Measurements from ENCODE around the gene PDYN.

PDYN gene

DNA sequence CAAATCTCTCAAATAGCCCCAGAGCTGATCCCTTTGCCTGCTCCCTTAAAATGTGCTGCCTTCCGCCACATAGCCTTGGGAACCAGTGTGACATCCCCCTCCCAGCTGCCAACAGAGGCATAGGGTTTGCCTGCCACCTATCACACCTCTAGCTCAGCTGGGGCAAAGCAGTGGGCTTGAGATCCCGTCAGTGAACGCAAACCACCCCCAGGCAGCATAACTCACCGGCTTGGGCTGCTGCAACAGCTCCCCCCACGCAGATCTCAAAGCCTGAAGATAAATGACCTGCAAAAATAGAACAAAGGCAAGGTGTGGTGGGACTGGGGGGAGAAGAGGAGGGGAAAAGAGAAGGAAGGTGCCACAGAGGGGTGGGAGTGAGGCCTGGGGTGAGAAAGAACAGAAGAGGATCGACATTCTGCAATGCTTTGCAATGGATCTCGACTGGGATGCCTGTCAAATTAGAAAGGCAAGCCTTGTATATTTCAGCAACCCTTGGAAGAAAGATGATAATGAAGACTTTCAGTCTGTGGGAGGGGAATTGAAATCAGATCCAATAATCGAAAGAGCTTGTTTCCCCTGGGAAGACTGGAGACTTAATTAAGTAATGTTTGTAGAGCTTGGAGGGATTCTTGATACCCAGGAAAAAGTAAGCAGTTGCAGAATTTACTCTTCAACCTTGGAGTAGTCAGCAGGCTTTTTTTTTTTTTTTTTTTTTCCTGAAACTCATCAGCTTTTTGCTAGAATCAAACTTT lies 1.3 kb downstream of the PDYN start:
- DNase-seq = no peak

DNA sequence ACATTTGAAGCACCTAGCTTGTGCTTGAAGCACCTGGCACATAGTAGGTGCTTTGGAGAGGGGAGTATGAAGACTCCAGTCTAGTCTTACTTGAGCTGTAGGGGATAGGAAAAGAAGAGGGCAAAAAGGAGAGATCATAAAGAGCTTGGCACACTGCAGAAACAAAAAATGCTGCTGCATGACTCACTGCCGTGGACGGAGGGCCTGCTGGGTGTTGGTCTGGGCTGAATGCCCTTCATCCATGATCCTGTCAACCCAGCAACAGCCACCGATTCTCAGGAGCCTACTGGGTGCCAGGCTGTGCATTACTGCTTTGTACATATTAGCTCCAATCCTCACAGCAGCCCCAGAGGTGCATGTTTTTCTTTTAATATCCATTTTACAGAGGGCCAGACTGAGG lies 6.0 kb downstream of the PDYN start:
- no peak for DNase-seq

GRCh38 chr20:1983301-1983700 lies 10.6 kb downstream of the PDYN start:
- peak; percentile 44 for DNase-seq

DNA sequence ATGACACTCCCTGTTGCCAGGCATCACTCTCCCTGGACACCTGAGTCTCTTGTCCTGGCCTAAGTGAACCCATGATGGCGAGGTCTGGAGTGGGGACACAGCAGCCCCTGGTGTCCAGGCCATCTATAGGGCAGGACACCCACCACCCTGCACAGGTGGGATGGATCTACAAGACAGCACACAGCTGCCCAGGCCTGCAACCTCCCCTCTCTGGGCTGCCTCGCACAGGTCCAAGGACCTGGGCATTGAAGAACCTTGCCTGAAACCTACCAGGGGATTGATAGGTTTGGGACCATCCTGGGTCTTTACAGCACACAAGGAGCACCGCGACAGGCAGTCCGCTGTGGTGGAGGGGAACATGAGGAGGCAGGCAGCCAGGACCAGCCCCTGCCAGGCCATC lies 11.2 kb downstream of the PDYN start:
- DNase-seq = no peak

DNA sequence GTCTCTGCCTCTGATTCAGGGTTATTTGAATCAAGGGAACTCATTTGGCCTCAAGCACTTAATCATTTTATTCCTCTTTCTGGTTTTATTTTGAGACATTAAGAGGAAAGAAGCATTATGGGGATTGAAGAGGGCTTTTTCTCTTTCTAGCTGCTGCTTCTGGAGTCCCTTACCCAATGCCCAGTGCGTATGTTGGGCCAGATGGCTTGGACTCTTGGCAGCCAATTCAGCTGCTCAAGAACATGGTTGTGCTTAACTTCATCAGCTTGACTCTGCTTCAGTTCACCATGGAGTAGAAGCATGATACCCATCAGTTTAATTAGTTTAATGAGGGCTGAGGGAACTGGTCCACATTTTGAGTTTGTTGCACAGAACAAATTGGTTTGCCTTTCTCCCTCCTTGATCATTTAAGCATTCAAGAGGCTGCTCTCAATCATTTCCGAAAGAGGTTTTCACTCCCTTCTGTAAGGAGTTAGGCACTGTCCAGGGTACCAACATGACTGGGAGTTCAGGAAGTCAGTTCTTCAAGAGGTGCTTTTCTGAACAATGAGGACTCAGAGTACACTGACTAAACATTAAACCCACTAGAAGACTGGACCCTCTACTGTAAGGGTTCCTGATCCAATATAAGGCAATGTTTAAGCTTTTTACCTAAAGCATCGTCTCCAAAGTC lies 14.6 kb downstream of the PDYN start:
- no peak for DNase-seq

DNA sequence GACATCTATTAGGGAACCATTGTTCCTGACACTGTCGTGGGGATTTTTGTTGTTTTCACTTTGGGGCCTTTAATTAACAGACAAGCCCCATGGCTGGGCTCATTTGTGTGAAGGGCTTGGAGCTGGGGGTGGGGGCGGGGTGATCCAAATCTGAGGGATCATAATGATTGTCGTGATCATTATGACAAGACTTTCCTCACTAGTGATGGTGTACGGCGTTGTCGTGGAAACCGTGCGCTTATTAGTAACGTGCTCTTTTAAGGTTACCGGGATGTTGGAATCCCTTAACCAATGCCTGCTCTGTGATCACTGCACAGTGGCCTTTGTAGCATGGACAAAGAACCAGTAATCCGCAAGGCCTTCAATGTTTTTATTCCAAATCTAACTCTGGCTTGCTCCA lies 18.6 kb downstream of the PDYN start:
- no peak for DNase-seq

GRCh38 chr20:1973601-1974440 lies 20.0 kb downstream of the PDYN start:
- no peak for DNase-seq

DNA sequence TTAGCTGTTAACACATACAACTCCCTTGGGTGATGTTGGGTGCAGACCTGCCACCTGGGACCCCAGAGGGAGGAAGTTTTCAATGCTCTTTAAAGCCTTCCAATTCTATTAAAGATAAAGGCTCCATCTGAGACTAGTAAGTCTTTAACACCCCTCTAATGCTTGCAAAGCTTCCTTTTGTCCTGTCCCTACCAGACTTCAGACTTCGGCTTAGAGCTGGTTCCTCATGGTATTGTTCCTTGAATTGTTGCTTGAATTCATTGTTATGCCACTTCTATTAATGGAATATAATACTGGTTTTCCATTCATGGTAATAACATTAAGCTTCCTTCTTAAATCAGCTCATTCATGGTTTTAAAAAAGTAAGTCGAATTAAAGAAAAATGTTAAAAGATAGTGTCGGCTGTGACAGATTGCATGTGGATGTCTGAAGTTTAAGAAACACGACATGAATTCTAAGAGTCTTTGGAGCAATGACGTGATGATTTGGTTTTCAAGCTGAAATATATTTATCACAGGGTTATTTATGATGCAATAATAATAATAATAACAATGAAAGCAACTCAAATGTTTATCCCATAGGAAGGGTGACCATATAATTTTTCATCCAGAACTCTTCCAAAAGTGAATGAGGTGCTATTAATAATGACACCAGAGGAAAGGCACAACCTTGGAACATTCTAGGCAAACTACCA lies 21.8 kb downstream of the PDYN start:
- no peak for DNase-seq

GRCh38 chr20:1968964-1969363 lies 24.9 kb downstream of the PDYN start:
- DNase-seq = no peak

DNA sequence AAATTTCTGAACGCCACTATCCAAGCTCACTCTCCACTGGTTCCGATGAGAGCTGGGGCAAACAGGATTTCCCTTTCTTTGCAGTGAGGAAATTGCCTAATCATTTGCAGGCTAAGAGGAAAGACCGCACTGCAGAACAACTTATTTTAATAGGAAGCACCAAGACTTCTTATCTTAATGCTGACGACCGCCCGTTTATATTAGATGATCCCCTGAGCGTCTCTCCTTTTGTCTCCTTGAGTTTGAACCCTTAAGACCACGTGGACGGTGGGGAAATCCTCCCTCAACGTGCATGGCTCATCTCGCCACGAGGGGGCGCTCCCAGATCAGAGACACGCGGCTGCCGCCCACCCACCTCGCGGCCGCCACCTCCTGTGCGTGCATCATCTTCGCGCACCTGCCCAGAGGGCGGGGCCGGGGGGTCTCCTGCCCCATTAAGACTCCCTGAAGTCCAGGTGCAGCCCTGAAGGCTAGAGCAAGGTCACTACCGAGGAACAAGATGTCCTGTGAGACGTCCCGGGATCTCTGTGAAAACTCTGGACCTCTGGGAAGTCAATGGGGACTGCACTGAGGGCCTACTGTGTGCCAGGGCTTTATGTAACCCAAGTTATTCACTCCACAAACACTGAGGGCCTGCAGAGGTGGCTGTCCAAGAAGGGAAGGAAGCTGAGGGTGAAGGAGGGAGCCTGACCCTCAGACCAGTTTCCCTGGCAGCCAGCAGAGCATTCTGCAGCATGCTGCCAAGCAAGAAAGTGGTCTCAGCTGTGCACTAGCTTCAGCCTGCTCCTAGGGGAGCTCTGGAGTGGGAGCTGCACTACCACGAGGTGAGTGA lies 28.1 kb downstream of the PDYN start:
- peak; percentile 65 for DNase-seq

- DNase-seq = no peak
Observed at GRCh38 chr20:1964659-1965405, 29.0 kb downstream of the PDYN start.

GRCh38 chr20:1964061-1964460 lies 29.8 kb downstream of the PDYN start:
- peak; percentile 57 for DNase-seq

GRCh38 chr20:1961374-1961773 lies 32.5 kb downstream of the PDYN start:
- no peak for DNase-seq

GRCh38 chr20:1959156-1959555 lies 34.7 kb downstream of the PDYN start:
- DNase-seq = no peak

DNA sequence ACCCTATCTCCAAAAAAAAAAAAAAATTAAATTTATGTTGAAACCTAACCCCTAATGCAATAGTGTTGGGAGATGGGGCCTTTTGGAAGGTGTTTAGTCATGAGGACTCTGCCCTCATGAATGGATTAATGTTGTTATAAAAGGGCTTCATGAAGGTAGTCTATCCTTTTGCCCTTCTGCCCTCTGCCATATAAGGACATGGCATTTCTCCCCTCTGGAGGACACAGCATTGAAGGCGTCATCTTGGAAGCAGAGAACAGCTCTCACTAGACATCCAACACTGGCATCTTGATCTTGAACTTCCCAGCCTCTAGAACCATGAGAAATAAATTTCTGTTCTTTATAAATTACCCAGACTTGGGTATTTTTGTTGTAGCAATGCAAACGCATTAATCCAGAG lies 35.4 kb downstream of the PDYN start:
- DNase-seq = no peak

DNA sequence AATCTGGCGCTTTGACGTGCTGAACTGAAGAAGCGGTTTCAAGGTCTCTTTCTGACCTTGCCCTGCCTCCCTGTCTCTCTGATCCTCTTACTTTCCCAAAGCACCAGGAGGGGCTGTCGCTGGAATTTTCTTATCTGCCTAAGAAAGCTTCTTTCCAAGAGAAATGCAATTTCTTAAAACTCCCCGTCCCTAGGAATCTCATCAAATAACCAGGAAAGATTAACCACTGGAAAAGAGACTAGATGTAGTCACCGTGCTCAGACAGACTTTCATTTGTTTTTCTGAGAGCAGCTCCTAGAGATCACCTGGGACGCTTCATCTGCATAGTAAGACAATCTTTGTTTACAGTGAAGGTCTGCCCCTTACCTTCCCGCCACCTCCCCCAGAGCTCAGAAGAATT lies 38.6 kb downstream of the PDYN start:
- DNase-seq = no peak

- no peak for DNase-seq
Observed at GRCh38 chr20:1953621-1954020, 40.2 kb downstream of the PDYN start.

DNA sequence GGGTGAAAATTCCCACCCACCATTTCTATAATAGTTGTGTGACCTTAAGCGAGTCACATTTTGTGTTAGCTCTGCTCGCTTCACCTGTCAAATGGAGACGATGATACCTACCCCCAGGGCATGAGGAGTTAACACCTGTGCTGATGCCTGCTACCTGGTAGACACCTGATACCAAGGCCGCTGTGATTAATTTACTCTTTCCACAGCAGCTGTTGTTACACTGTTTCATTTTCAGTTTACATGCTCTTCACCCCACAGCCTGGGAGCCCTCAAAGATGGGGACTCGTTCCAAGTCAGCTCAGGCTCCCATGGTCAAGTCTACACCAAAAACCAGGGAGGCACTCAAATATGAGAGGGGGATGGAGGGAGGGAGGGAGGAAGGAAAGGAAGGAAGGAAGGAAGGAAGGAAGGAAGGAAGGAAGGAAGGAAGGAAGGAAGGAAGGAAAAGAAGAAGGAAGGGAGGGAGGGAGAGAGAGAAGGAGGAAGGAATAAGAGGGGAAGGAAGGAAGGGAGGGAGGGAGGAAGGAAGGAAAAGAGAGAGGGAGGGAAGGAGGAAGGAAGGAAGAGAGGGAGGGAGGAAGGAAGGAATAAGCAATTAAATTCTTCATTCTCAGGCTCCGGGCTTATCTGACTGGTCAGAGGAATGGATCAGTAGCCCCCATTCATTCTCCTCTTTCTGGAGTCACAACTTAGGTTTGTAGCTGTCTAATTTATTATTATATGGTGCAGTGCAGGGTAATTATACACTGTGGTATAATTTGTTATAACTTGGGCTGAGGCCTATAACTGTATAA lies 40.9 kb downstream of the PDYN start:
- DNase-seq = no peak

DNA sequence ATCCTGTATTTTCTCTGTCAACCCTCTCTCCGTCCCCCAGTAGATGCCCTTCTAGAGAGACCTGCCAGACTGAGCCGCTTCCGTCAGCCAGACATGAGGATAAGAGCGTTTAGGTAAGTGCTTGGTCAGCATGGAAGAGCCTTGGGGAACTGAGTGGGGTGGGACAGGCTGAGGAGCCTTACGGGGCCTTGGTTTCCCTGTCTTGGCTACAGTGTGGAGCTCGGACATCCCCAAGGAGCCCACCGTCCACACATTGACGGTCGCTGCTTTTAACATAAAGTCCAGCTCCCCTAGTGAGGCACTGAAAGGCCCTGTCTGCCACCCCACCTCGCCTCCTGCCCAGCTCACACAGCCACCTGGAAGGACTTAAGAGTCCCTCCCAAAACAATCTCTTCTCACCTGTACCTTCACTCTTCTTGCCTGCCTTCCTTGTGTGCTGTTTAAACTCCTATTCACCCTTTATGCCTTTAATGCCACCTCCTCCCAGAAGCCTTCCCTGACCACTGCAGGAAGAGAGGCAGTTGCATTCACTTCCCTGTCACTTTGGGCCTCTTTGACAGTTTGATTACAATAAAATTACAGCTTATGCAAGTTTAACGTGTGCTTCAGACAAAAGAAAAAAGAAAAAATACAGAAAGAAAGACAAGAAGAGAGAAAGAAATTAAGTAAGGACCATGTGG lies 42.3 kb downstream of the PDYN start:
- no peak for DNase-seq

GRCh38 chr20:1950836-1951235 lies 43.0 kb downstream of the PDYN start:
- no peak for DNase-seq
